Measurements from ENCODE around the gene CCL3.

GRCh38 chr17:36136036-36136435 is 46.1 kb upstream of the CCL3 start:
- no peak for TF ChIP-seq EZH2phosphoT487 (IDR thresholded peaks at IDR 0.05; ENCODE audit: insufficient read depth, low read depth)
- TF ChIP-seq EZH2 (IDR thresholded peaks at IDR 0.05; ENCODE audit: insufficient read depth, poor library complexity, severe bottlenecking): no peak
